IMR-90 (cell line): Measurements from ENCODE around the gene TALDO1. TPM values are rescaled to one million over a fixed set of nuclear protein-coding genes. Genes with fewer than 3 reads are reported as not detected.

Experiments used
- ATAC-seq: fragments of 200-7000 bp; cut with Tn5 transposase; 2 replicates; pipeline ENCODE4 v1.9.1; 2020; ENCODE audit warnings: low read depth, mild to moderate bottlenecking, moderate library complexity
- BruUV-seq: library from RNA; stranded (reverse); fragments of 400-500 nt; replicated peaks from 2 replicates; lab custom pipeline; 2021; lab: Mats Ljungman, UMichigan
- CTCF ChIA-PET: fragments of 300-600 bp; formaldehyde crosslinking; extraction: SDS; loops from one replicate; lab custom pipeline; 2021; ENCODE audit warnings: antibody characterized with exemption; lab: Yijun Ruan, JAX
- POLR2A ChIA-PET: fragments of 300-600 bp; sonication (Branson Sonifier 250); formaldehyde crosslinking; loops from one replicate; lab custom pipeline; 2022; ENCODE audit warnings: antibody characterized with exemption; ENCODE audit not compliant: unreplicated experiment; lab: Charles Lee
- DNase-seq: peaks from one replicate; pipeline ENCODE4 v3.0.0; 2013
- H2AFZ ChIP-seq: replicated peaks from 2 replicates; pipeline ENCODE3; 2013; ENCODE audit warnings: low read length, mild to moderate bottlenecking; ENCODE audit not compliant: poor library complexity
- H2AK5ac ChIP-seq: 2 replicates; pipeline ENCODE4 v1.6.1; 2013; ENCODE audit warnings: low read depth, low read length, inconsistent platforms
- H2AK9ac ChIP-seq: replicated peaks from 2 replicates; pipeline ENCODE3; 2013; ENCODE audit warnings: mild to moderate bottlenecking, low read depth, low read length, moderate library complexity; ENCODE audit not compliant: poor library complexity
- H2BK120ac ChIP-seq: 2 replicates; pipeline ENCODE4 v1.6.1; 2013; ENCODE audit warnings: low read depth, low read length, inconsistent platforms
- H2BK15ac ChIP-seq: 3 replicates; pipeline ENCODE4 v1.6.1; 2013; ENCODE audit warnings: low read depth, low read length, inconsistent platforms
- H2BK20ac ChIP-seq: 2 replicates; pipeline ENCODE4 v1.6.1; 2013; ENCODE audit warnings: low read depth, mild to moderate bottlenecking, inconsistent platforms, low read length, moderate library complexity
- H2BK5ac ChIP-seq: 2 replicates; pipeline ENCODE4 v1.6.1; 2013; ENCODE audit warnings: mild to moderate bottlenecking, low read depth, low read length, inconsistent platforms; ENCODE audit not compliant: poor library complexity, severe bottlenecking
- H3K14ac ChIP-seq: replicated peaks from 2 replicates; pipeline ENCODE4 v1.6.1; 2013; ENCODE audit warnings: low read depth, low read length, inconsistent platforms
- H3K18ac ChIP-seq: 2 replicates; pipeline ENCODE4 v1.6.1; 2013; ENCODE audit warnings: low read depth, low read length, control low read depth
- H3K23ac ChIP-seq: 2 replicates; pipeline ENCODE4 v1.6.1; 2013; ENCODE audit warnings: low read depth, low read length, inconsistent platforms
- H3K27ac ChIP-seq: 2 replicates; pipeline ENCODE4 v1.5.1; 2013; ENCODE audit warnings: mild to moderate bottlenecking, control low read depth, low read length; ENCODE audit not compliant: insufficient read depth
- H3K27me3 ChIP-seq: 2 replicates; pipeline ENCODE4 v1.6.1; 2013; ENCODE audit warnings: low read length; ENCODE audit not compliant: control insufficient read depth, insufficient read depth
- H3K36me3 ChIP-seq: 2 replicates; pipeline ENCODE4 v1.6.1; 2013; ENCODE audit warnings: low read length, mixed read lengths; ENCODE audit not compliant: control insufficient read depth, insufficient read depth
- H3K4ac ChIP-seq: 2 replicates; pipeline ENCODE4 v1.6.1; 2013; ENCODE audit warnings: low read depth, low read length, inconsistent platforms
- H3K4me1 ChIP-seq: 2 replicates; pipeline ENCODE4 v1.6.1; 2013; ENCODE audit warnings: low read length, mixed read lengths; ENCODE audit not compliant: control insufficient read depth, insufficient read depth
- H3K4me2 ChIP-seq: 2 replicates; pipeline ENCODE4 v1.6.1; 2013; ENCODE audit warnings: low read depth, mild to moderate bottlenecking, control low read depth, low read length, moderate library complexity
- H3K4me3 ChIP-seq: 2 replicates; pipeline ENCODE4 v1.5.1; 2013; ENCODE audit warnings: low read depth, mild to moderate bottlenecking, control low read depth, low read length, moderate library complexity; ENCODE audit not compliant: insufficient read depth
- H3K56ac ChIP-seq: 2 replicates; pipeline ENCODE4 v1.6.1; 2013; ENCODE audit warnings: low read length, inconsistent platforms; ENCODE audit not compliant: insufficient read depth; ENCODE audit errors: extremely low read depth
- H3K79me1 ChIP-seq, 2 experiments: 2 replicates each; pipeline ENCODE4 v1.6.1; 2013; ENCODE audit warnings: low read length in 2 of 2, inconsistent platforms in 1 of 2, low read depth in 1 of 2
- H3K9ac ChIP-seq: 2 replicates; pipeline ENCODE4 v1.6.1; 2013; ENCODE audit warnings: low read depth, low read length, control low read depth
- H3K9me1 ChIP-seq: 2 replicates; pipeline ENCODE4 v1.6.1; 2013; ENCODE audit warnings: low read length, inconsistent platforms; ENCODE audit not compliant: insufficient read depth
- H3K9me3 ChIP-seq: 2 replicates; pipeline ENCODE4 v1.6.1; 2013; ENCODE audit warnings: low read length; ENCODE audit not compliant: control insufficient read depth, insufficient read depth
- H4K20me1 ChIP-seq: 2 replicates; pipeline ENCODE4 v1.6.1; 2013; ENCODE audit warnings: low read length, inconsistent platforms; ENCODE audit not compliant: insufficient read depth
- H4K5ac ChIP-seq: 2 replicates; pipeline ENCODE4 v1.6.1; 2013; ENCODE audit warnings: mild to moderate bottlenecking, low read depth, low read length, control low read depth
- H4K8ac ChIP-seq, 2 experiments: 2 replicates each; pipeline ENCODE4 v1.6.1; 2013; ENCODE audit warnings: low read depth in 2 of 2, low read length in 2 of 2, control low read depth in 1 of 2, inconsistent platforms in 1 of 2
- H4K91ac ChIP-seq: 2 replicates; pipeline ENCODE4 v1.6.1; 2013; ENCODE audit warnings: low read depth, low read length, inconsistent platforms; ENCODE audit not compliant: insufficient read depth
- BHLHE40 ChIP-seq: fragments of 150-350 bp; IDR thresholded peaks from 2 replicates; pipeline ENCODE4 v1.6.1; 2016; ENCODE audit warnings: mild to moderate bottlenecking, low read depth, low read length
- CEBPB ChIP-seq: IDR thresholded peaks from 2 replicates; pipeline ENCODE4 v1.6.1; 2012; ENCODE audit warnings: low read depth, low read length, improper control_type of control experiment
- CHD1 ChIP-seq: IDR thresholded peaks from 2 replicates; pipeline ENCODE4 v1.6.1; 2012; ENCODE audit warnings: low read depth, low read length, improper control_type of control experiment
- CTCF ChIP-seq: conservative IDR thresholded peaks from 2 replicates; pipeline ENCODE4 v1.5.1; 2012; ENCODE audit warnings: mild to moderate bottlenecking, low read depth, low read length, improper control_type of control experiment
- ELK1 ChIP-seq: fragments of 150-350 bp; IDR thresholded peaks from 2 replicates; pipeline ENCODE4 v1.6.1; 2016; ENCODE audit warnings: low read depth, mild to moderate bottlenecking, low read length, moderate library complexity, borderline replicate concordance
- FOS ChIP-seq: fragments of 150-350 bp; IDR thresholded peaks from 2 replicates; pipeline ENCODE4 v1.6.1; 2016; ENCODE audit warnings: low read depth, low read length
- MAFK ChIP-seq: IDR thresholded peaks from 2 replicates; pipeline ENCODE4 v1.6.1; 2012; ENCODE audit warnings: low read depth, low read length, improper control_type of control experiment
- MAZ ChIP-seq: IDR thresholded peaks from 2 replicates; pipeline ENCODE4 v1.6.1; 2012; ENCODE audit warnings: low read depth, mild to moderate bottlenecking, low read length, improper control_type of control experiment, moderate library complexity, borderline replicate concordance
- MXI1 ChIP-seq: IDR thresholded peaks from 2 replicates; pipeline ENCODE4 v1.6.1; 2012; ENCODE audit warnings: low read depth, mild to moderate bottlenecking, low read length, moderate library complexity, borderline replicate concordance
- NFE2L2 ChIP-seq: fragments of 150-350 bp; IDR thresholded peaks from 2 replicates; pipeline ENCODE4 v1.6.1; 2016; ENCODE audit warnings: low read depth, mild to moderate bottlenecking, low read length
- POLR2A ChIP-seq: IDR thresholded peaks from 2 replicates; pipeline ENCODE4 v1.6.1; 2012; ENCODE audit warnings: mild to moderate bottlenecking, low read depth, low read length
- RAD21 ChIP-seq: IDR thresholded peaks from 2 replicates; pipeline ENCODE4 v1.6.1; 2012; ENCODE audit warnings: low read length, improper control_type of control experiment
- RCOR1 ChIP-seq: IDR thresholded peaks from 2 replicates; pipeline ENCODE4 v1.6.1; 2012; ENCODE audit warnings: mild to moderate bottlenecking, low read length, improper control_type of control experiment; ENCODE audit not compliant: insufficient replicate concordance
- RFX5 ChIP-seq: IDR thresholded peaks from 2 replicates; pipeline ENCODE4 v1.8.0; 2012; ENCODE audit warnings: low read depth, mild to moderate bottlenecking, low read length, moderate library complexity
- SMC3 ChIP-seq: fragments of 150-350 bp; IDR thresholded peaks from 2 replicates; pipeline ENCODE4 v1.6.1; 2016; ENCODE audit warnings: low read depth, mild to moderate bottlenecking, antibody characterized with exemption, low read length, moderate library complexity
- USF2 ChIP-seq: fragments of 150-350 bp; IDR thresholded peaks from 2 replicates; pipeline ENCODE4 v1.6.1; 2017; ENCODE audit warnings: mild to moderate bottlenecking, antibody characterized with exemption, low read length, low read depth
- WGBS, 2 experiments: methylation state at CpG; one replicate each; pipeline versions ENCODE4 v1.1.5 to v1.1.7; 2013; ENCODE audit warnings: missing lambda C conversion rate in 2 of 2; ENCODE audit not compliant: insufficient read length in 1 of 2; ENCODE audit errors: extremely low coverage in 2 of 2; 5-methylcytosine and 5-hydroxymethylcytosine counted together
- dilution Hi-C: fragments of 300-500 bp; cut with HindIII; formaldehyde crosslinking; loops from one replicate; pipeline ENCODE4 v1.14.3; 2018; ENCODE audit warnings: low sequenced_read_pairs; ENCODE audit not compliant: unreplicated experiment
- in situ Hi-C: fragments of 300-500 bp; cut with MboI; formaldehyde crosslinking; loops from 3 replicates; pipeline ENCODE4 v1.14.3; 2019; ENCODE audit warnings: low sequenced_read_pairs, inconsistent platforms, mixed read lengths
- intact Hi-C: fragments of 100-400 bp; cut with micrococcal nuclease; formaldehyde crosslinking; loops from 2 replicates; pipeline ENCODE4 v1.10.0; 2022
- polyA plus RNA-seq, 3 experiments: library from polyadenylated mRNA; depleted of rRNA; stranded (reverse); fragments of >200 nt; gene quantifications; 2 replicates each; pipeline ENCODE4 v1.2.3, GENCODE V29; 2012; ENCODE audit warnings: low replicate concordance in 1 of 3
- total RNA-seq: library from RNA; depleted of rRNA; stranded (reverse); fragments of >200 nt; gene quantifications from 2 replicates; pipeline ENCODE4 v1.2.3, GENCODE V29; 2012

Gene TALDO1
- total and polyA plus RNA-seq, 2 of the 4 experiments (the other 2 are of a cell fraction): 147 to 210 TPM

- H3K4me2 ChIP-seq: no peak overlapping the region
- H4K20me1 ChIP-seq: no peaks in the 10 kb centered on the region
- peak overlapping the region; percentile 46 for H2AFZ ChIP-seq
- H4K5ac ChIP-seq: no peak overlapping the region
- no peak for DNase-seq
- no peak overlapping the region for H3K56ac ChIP-seq
- 50% methylated on average over 9 of the region's 11 CpGs; no CpG with 5 or more reads in 1 of the 2 experiments for WGBS, 2 experiments
- H2AK9ac ChIP-seq: no peak overlapping the region
- no peak overlapping the region for H3K27ac ChIP-seq
- no peaks in the 10 kb centered on the region for H3K9me3 ChIP-seq
- no peak overlapping the region for H3K4ac ChIP-seq
- H2BK120ac ChIP-seq: no peak overlapping the region
- no peak overlapping the region for H3K9ac ChIP-seq
- POLR2A ChIA-PET: no interaction called here
- H2BK20ac ChIP-seq: no peak overlapping the region
- in situ Hi-C loops: loop anchor here (5.0 kb wide), 1 partner anchor 75 kb away; no protein-coding TSS in a partner anchor
- H3K18ac ChIP-seq: no peak overlapping the region
- no peak for TF ChIP-seq CEBPB
- no peak for TF ChIP-seq SMC3
- TF ChIP-seq MAZ: no peak
- no peak for TF ChIP-seq USF2
- no peak for TF ChIP-seq CHD1
- TF ChIP-seq RAD21: no peak
- TF ChIP-seq MAFK: no peak
- no peak; the same call in 1 of the 2 replicates for TF ChIP-seq ELK1
- TF ChIP-seq MXI1: no peak
- no peak for TF ChIP-seq CTCF
- no peak for TF ChIP-seq RFX5
- no peak for TF ChIP-seq BHLHE40
- TF ChIP-seq FOS: no peak
- no peak for TF ChIP-seq POLR2A
- TF ChIP-seq RCOR1: no peak
- TF ChIP-seq NFE2L2: no peak
- no peak overlapping the region for H4K91ac ChIP-seq
- H3K79me1 ChIP-seq: no peaks in the 10 kb centered on the region
- CTCF ChIA-PET: interaction anchor here (1.7 kb wide), 1 partner anchor 10 kb away, joined by 4 read pairs; the partner anchor contains the start of gene TALDO1
- no peak overlapping the region for H3K14ac ChIP-seq
- H3K9me1 ChIP-seq: 0 out of 2 replicates have a peak, but pooled peaks cover 2% of the 10 kb centered on the region
- no TSS peak for BruUV-seq
- no peaks in the 10 kb centered on the region for H3K36me3 ChIP-seq
- H2BK15ac ChIP-seq: no peak overlapping the region
- H3K4me3 ChIP-seq: no peak overlapping the region
- H3K4me1 ChIP-seq: 0 out of 2 replicates have a peak, but pooled peaks cover 1% of the 10 kb centered on the region
- H3K23ac ChIP-seq: no peak overlapping the region
- peaks cover 15% of the 10 kb centered on the region; the same call in 1 of the 2 replicates for H3K27me3 ChIP-seq
- intact Hi-C loops: no loop called here
- H4K8ac ChIP-seq: no peak overlapping the region
- H2AK5ac ChIP-seq: no peak overlapping the region
- dilution Hi-C loops: no loop called here
- no peak overlapping the region for H2BK5ac ChIP-seq
- ATAC-seq: peak; percentile 35; the same call in 1 of the 2 replicates
Observed at GRCh38 chr11:737366-737765, 9.9 kb upstream of the TALDO1 start.
